ENCODE data around the gene DAAM2.

DNA sequence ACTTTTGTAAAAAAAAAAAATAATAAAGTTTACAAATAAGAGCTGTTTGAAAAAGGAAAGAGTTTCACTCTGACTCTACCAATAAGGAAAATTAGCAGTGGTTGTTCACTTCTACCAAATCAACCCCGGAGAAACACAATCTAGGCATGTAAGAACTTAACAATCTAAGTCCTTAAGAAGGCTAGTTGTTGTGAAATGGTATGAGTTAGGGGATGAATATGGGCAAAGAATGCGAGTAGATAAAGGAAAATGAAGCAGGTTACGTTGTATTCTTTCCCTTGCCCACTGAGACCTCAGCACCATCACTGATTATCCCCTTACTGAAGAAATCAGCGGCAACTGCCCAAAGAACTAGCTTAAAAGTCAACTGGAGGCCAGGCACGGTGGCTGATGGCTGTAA is 126.7 kb downstream of the DAAM2 start:
- TF ChIP-seq EGR1 (IDR thresholded peaks at IDR 0.05; ENCODE audit: low read depth in 2 of 2) (no peak), SP1 (IDR thresholded peaks at IDR 0.05) (no peak), JUND (IDR thresholded peaks at IDR 0.05) (no peak), RAD21 (IDR thresholded peaks at IDR 0.05) (no peak)
- TF ChIP-seq, protein P1, sequence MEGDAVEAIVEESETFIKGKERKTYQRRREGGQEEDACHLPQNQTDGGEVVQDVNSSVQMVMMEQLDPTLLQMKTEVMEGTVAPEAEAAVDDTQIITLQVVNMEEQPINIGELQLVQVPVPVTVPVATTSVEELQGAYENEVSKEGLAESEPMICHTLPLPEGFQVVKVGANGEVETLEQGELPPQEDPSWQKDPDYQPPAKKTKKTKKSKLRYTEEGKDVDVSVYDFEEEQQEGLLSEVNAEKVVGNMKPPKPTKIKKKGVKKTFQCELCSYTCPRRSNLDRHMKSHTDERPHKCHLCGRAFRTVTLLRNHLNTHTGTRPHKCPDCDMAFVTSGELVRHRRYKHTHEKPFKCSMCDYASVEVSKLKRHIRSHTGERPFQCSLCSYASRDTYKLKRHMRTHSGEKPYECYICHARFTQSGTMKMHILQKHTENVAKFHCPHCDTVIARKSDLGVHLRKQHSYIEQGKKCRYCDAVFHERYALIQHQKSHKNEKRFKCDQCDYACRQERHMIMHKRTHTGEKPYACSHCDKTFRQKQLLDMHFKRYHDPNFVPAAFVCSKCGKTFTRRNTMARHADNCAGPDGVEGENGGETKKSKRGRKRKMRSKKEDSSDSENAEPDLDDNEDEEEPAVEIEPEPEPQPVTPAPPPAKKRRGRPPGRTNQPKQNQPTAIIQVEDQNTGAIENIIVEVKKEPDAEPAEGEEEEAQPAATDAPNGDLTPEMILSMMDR (IDR thresholded peaks at IDR 0.05; ENCODE audit: low read depth, low read length, missing input control) = no peak
- TF ChIP-seq, protein P2, sequence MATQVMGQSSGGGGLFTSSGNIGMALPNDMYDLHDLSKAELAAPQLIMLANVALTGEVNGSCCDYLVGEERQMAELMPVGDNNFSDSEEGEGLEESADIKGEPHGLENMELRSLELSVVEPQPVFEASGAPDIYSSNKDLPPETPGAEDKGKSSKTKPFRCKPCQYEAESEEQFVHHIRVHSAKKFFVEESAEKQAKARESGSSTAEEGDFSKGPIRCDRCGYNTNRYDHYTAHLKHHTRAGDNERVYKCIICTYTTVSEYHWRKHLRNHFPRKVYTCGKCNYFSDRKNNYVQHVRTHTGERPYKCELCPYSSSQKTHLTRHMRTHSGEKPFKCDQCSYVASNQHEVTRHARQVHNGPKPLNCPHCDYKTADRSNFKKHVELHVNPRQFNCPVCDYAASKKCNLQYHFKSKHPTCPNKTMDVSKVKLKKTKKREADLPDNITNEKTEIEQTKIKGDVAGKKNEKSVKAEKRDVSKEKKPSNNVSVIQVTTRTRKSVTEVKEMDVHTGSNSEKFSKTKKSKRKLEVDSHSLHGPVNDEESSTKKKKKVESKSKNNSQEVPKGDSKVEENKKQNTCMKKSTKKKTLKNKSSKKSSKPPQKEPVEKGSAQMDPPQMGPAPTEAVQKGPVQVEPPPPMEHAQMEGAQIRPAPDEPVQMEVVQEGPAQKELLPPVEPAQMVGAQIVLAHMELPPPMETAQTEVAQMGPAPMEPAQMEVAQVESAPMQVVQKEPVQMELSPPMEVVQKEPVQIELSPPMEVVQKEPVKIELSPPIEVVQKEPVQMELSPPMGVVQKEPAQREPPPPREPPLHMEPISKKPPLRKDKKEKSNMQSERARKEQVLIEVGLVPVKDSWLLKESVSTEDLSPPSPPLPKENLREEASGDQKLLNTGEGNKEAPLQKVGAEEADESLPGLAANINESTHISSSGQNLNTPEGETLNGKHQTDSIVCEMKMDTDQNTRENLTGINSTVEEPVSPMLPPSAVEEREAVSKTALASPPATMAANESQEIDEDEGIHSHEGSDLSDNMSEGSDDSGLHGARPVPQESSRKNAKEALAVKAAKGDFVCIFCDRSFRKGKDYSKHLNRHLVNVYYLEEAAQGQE (IDR thresholded peaks at IDR 0.05) = no peak

Data from liver (tissue), 3 donors.